Measurements from ENCODE around the gene UBE3C.

GRCh38 chr7:157250605-157251228 is 112.0 kb downstream of the UBE3C start:
- TF ChIP-seq, protein P1, sequence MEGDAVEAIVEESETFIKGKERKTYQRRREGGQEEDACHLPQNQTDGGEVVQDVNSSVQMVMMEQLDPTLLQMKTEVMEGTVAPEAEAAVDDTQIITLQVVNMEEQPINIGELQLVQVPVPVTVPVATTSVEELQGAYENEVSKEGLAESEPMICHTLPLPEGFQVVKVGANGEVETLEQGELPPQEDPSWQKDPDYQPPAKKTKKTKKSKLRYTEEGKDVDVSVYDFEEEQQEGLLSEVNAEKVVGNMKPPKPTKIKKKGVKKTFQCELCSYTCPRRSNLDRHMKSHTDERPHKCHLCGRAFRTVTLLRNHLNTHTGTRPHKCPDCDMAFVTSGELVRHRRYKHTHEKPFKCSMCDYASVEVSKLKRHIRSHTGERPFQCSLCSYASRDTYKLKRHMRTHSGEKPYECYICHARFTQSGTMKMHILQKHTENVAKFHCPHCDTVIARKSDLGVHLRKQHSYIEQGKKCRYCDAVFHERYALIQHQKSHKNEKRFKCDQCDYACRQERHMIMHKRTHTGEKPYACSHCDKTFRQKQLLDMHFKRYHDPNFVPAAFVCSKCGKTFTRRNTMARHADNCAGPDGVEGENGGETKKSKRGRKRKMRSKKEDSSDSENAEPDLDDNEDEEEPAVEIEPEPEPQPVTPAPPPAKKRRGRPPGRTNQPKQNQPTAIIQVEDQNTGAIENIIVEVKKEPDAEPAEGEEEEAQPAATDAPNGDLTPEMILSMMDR (IDR thresholded peaks at IDR 0.05; ENCODE audit: low read depth, low read length), result peak; percentile 92
- no peak for TF ChIP-seq POLR2A (IDR thresholded peaks at IDR 0.05; ENCODE audit: extremely low read depth, insufficient read length)
- TF ChIP-seq, protein P2, sequence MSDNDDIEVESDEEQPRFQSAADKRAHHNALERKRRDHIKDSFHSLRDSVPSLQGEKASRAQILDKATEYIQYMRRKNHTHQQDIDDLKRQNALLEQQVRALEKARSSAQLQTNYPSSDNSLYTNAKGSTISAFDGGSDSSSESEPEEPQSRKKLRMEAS (IDR thresholded peaks at IDR 0.05; ENCODE audit: low read depth, low read length), result no peak
- TF ChIP-seq MYC (IDR thresholded peaks at IDR 0.05; ENCODE audit: low read depth, low read length), result no peak
